Suprapubic skin (tissue), 3 donors: ENCODE measurements around the gene OR4D6.

Experiments used
- POLR2A ChIP-seq, 2 donors: fragments of 450-650 bp; IDR thresholded peaks; one replicate each; pipeline ENCODE4 v1.6.1; 2017; ENCODE audit warnings: antibody characterized with exemption in 2 of 2, mild to moderate bottlenecking in 2 of 2, moderate library complexity in 2 of 2
- TF ChIP-seq, protein P1 (sequence below), 2 donors: fragments of 200-600 bp in 1 of 2; fragments of 450-650 bp in 1 of 2; sonication (generic) in 1 of 2; IDR thresholded peaks; one replicate each; pipeline ENCODE4 v1.5.1; 2016 to 2019; ENCODE audit warnings: antibody characterized with exemption in 2 of 2, mild to moderate bottlenecking in 1 of 2, moderate library complexity in 1 of 2

DNA sequence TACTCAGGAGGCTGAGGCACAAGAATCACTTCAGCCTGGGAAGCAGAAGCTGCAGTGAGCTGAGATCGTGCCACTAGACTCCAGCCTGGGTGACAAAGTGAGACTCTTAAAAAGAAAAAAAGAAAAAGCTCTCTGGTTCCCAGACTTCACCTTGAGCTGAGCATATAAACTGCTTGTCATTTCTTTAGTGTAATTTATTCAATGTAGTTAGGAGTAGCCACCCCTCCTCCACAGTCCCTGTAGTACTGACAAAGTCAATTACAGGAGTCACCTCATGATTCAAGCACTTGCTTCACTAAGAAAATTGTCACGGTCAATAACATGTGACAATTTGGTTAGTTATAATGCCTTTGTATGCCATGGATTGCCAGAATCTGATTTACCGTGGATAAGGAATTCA is 23.6 kb downstream of the OR4D6 start:
- TF ChIP-seq, protein P1, sequence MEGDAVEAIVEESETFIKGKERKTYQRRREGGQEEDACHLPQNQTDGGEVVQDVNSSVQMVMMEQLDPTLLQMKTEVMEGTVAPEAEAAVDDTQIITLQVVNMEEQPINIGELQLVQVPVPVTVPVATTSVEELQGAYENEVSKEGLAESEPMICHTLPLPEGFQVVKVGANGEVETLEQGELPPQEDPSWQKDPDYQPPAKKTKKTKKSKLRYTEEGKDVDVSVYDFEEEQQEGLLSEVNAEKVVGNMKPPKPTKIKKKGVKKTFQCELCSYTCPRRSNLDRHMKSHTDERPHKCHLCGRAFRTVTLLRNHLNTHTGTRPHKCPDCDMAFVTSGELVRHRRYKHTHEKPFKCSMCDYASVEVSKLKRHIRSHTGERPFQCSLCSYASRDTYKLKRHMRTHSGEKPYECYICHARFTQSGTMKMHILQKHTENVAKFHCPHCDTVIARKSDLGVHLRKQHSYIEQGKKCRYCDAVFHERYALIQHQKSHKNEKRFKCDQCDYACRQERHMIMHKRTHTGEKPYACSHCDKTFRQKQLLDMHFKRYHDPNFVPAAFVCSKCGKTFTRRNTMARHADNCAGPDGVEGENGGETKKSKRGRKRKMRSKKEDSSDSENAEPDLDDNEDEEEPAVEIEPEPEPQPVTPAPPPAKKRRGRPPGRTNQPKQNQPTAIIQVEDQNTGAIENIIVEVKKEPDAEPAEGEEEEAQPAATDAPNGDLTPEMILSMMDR (IDR thresholded peaks at IDR 0.05): no peak
- no peak for TF ChIP-seq POLR2A (IDR thresholded peaks at IDR 0.05)
